DND-41 (cell line): ENCODE results near the gene DALRD3.

Experiments used
- EZH2 ChIP-seq: IDR thresholded peaks from 3 replicates; pipeline ENCODE4 v1.6.1; 2012; ENCODE audit warnings: borderline replicate concordance, low read depth, mild to moderate bottlenecking, moderate library complexity, low read length, inconsistent platforms; ENCODE audit not compliant: severe bottlenecking
- TF ChIP-seq, protein P1 (sequence below): IDR thresholded peaks from 2 replicates; pipeline ENCODE4 v1.5.1; 2012; ENCODE audit warnings: borderline replicate concordance, low read length, moderate library complexity, mild to moderate bottlenecking; ENCODE audit not compliant: poor library complexity, severe bottlenecking; ENCODE audit errors: extremely low read depth

DNA sequence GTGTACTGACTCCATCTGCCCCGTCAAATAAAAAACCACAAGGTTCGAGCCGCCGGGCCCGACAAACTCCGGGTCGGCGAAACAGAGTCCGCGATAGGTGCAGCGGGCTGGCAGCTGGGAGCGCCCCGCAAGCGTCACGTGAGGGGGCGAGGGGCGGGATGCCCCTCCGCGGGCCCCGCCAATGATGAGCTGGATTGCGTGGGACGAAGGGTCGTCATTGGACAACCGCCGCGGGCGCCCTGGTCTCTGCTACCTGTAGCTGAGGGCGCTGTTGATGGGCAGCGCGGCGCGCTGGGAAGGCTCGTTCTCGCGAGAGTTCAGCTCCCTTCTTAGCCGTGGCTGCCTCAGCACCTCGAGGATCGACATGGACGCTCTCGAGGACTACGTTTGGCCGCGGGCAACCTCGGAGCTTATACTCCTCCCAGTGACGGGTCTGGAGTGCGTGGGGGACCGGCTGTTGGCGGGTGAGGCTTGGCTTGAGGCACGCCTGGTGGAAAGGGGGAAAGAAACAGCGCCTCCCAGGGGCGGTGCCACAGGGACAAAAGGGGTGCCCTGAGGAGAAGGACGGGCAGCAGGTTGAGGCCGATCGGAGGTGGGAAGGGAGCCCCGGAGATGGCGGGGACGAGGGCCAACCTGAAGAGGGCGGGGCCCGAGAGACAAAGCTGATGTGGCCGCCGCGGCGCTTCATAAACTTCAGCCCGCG, 11.2 kb downstream of the DALRD3 start, which contains the start of gene WDR6:
- TF ChIP-seq, protein P1, sequence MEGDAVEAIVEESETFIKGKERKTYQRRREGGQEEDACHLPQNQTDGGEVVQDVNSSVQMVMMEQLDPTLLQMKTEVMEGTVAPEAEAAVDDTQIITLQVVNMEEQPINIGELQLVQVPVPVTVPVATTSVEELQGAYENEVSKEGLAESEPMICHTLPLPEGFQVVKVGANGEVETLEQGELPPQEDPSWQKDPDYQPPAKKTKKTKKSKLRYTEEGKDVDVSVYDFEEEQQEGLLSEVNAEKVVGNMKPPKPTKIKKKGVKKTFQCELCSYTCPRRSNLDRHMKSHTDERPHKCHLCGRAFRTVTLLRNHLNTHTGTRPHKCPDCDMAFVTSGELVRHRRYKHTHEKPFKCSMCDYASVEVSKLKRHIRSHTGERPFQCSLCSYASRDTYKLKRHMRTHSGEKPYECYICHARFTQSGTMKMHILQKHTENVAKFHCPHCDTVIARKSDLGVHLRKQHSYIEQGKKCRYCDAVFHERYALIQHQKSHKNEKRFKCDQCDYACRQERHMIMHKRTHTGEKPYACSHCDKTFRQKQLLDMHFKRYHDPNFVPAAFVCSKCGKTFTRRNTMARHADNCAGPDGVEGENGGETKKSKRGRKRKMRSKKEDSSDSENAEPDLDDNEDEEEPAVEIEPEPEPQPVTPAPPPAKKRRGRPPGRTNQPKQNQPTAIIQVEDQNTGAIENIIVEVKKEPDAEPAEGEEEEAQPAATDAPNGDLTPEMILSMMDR = peak; percentile 68
- TF ChIP-seq EZH2 = no peak
